Measurements from ENCODE around the gene TRIM7. TPM values are rescaled to one million over a fixed set of nuclear protein-coding genes. Genes with fewer than 3 reads are reported as not detected.

TRIM7 gene
- total RNA-seq = 0.78 TPM

DNA sequence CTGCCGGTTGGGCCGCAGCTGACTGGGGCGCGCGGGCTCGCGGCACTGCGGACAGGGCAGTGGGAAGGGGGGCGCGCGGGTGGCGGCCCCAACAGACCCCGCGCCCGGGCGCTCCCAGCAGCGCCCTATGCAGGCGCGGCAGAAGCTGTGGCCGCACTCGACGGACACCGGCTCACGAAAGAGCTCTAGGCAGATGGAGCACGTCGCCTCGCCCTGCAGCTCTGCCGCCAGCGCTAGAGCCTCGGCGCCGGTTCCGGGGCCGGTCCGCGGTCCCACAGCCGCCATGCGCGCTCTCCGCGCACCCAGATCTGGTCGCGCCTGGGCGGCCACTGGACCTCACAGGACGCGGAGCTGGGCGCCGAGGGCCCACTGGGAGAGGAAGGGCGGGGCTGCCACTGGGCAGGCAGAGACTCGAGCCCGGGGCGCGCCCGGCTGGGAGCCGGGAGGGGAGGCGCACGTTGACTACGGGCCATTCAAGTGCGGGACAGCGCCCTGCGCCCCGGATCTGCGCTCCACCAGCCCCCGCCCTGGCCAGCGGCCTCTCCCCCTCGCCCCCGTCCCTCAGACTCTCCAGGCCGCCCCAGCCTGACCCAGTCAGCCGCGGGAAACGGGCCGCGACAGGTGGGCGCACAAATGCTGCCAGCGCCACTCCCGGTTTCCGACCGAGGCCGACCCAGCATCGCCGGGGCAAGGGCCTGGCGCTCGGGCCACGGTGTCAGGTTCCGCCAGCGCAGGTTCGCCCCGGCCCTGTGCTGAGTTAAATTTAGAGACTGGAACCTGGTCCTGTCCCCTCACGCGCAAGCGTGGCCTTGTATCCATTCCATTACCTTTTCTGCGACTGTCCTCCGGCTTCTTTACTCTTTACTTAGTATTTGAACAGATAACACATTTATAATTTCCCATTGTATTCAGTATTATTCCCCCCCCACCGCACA, at the start of gene TRIM7:
TRIM7 (minus strand) TSS at position 371 of the 935 bp plus-strand sequence; CDS start at position 285, 86 bp downstream.
- DNase-seq = no peak

DNA sequence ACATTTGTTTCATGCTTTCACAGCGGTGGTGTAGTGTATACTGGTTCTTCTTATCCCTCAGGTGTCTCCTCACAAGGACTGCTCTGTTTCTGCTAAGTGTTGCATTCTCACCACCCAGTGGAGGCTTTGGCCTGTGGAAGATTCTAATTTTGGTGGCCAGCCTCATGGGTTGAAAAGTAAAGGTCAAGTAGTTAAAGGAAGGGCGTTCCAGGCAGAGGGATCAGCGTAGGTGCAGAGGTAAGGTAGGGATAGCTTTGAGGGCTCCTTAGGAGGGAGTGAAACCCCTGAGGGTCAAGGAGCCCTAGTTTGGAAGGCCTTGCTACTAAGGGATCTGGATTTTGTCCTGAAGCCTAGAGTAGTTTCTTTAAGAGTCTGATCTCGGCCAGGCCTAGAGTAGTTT, 43.3 kb upstream of the TRIM7 start:
- no peak for DNase-seq

DNA sequence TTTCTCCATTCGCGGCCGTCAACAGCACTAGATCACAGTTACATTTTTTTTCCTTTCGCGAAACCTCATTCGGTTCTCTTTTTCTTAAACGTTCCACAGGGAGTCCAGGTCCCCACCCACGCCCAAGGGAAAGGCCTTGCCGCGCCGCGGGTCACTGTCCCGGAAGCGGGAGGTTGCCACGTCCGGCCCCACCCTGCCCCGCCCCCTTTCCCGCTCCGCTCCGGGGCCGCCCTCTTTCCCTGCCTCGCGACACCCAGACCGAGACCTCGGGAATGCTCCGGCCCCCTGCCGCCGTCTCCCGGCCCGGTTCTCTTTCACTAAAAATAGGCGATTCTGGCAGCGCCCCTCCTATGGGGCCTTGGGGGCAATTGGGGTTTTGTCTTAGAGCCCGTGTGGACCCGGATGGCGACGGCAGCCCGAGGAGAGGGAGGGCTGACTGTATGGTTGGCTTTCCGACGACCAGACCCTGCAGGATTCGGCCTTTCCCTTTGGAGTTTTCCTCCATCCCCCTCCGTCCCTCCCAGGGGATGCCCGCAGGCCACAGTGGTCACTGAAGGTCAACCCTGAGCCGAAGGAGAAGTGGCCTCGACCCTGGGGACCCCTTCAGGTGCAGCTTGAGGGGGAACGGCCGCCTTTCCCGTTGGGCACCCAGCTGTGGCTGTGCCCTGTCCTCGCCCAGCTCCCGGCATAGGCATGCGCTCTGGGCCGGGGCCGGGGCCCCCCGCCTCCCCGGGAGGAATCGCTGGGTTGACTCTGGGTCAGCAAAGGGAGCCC, 41.5 kb upstream of the TRIM7 start:
- no peak for DNase-seq

DNA sequence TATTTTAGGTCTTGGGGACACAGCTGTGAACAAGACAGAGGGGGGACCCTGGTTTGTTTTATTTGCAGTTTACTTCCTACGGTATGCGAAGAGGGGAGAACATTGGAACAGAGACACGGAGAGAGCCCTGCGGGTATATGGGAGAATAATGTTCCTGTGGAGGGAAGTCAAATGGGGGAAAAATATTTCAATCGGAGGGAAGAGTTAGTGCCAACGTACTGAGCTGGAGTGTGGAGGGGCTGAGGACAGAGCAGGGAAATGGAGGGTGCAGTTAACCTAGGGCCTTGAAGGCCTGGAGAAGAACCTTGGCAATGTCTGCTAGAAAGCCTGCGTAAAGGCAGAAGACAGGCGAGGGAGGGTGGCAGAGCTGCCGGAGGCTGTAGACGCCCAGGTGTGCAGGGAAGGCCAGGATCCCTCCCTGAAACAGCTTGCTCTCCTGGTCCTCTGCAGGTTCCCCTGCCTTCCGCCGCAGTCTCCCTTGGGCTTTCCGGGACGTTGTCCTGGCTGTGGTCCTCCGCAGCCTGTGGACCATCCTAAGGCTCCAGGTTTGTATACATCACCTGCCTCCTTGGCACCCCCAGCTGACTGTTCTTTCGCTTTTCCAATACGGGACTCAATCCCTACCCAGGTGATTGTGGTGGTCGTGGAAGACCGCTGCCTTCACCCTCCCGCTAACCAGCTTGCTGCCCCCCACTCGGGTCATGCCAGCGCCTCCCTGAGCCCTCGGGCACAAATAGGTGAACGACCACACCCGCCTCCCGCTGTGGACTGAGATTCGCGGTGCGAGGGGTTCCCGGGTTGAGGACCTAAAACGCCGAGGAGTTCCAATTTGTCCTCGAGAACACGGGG, 40.7 kb upstream of the TRIM7 start:
- DNase-seq = no peak

DNA sequence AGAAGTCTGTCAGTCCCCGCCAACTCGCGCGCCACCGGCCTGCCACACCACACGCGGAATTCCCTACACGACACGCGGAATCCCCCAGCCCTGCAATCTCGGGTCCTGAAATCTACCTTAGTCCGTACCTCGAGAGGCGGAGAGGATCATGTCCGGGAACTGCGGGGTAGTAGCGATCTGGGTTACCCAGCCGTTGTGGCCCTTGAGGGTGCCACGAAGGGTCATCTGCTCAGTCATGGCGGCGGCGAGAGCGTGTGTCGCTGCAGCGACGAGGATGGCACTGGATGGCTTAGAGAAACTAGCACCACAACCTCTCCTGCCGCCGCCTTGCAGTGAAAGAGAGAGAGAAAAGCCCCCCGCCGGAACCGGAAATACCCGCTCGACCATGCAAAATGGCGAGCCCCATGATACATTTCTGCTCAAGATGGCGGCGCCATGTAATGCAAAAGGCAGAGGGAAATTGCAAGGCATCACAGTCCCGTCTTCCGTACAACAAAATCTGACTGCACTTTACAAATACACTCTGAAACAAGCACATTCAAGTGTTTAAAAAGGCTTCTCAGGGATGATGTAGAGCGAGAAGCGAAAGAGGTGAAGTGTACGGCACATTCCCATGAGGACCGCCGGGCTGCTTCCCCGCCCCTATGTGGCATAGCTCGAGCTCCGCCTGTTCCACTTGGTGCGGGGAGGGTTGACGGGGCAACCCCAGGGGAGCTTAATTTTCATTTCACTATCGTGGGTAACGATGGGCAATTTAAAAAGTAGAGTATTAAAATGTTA, 38.8 kb upstream of the TRIM7 start, which contains the start of gene RACK1:
RACK1 (minus strand) TSS at position 343 of the 780 bp plus-strand sequence; CDS start at position 237, 106 bp downstream.
- DNase-seq = no peak

DNA sequence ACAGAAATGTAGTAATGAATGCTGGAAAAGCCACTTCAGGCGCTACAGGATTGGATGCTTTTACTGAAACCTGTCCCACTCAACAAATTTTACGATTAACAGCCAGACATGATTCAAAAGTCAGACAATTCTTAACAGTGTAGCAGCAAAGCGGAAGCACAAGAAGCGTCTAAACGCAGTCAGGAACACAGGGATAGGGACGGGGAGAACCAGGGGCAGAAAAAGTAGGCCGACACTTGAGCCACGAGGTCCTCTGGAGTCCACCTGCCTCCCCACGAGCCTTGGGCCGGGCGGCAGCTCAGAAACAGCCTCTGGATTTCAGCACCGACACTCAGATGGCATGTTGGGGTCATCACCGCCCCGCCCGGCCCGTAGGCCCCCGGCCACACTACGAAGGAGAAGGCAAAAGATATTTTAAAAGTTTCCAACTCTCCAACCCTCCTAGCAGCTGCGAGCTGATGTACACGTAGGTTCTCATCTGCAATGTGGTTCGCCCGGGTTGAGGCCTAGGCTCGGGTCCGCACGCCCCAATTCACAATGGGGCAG, 38.1 kb upstream of the TRIM7 start:
- no peak for DNase-seq

DNA sequence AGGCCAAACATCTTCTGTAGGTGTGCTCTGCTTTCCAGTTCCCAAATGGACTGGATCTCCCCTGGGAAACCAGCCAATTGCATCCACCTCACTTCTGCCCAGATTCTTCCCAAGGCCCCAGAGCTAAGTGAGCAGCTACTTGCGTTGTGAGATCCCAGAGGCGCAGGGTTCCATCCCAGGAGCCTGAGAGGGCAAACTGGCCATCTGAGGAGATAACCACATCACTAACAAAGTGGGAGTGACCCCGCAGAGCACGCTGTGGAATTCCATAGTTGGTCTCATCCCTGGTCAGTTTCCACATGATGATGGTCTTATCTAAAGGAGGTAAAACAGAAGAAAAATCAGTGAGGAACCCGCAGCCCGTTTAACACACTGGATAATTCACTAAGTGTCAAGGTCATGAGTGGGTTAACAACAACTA, 37.0 kb upstream of the TRIM7 start:
- DNase-seq = no peak

DNA sequence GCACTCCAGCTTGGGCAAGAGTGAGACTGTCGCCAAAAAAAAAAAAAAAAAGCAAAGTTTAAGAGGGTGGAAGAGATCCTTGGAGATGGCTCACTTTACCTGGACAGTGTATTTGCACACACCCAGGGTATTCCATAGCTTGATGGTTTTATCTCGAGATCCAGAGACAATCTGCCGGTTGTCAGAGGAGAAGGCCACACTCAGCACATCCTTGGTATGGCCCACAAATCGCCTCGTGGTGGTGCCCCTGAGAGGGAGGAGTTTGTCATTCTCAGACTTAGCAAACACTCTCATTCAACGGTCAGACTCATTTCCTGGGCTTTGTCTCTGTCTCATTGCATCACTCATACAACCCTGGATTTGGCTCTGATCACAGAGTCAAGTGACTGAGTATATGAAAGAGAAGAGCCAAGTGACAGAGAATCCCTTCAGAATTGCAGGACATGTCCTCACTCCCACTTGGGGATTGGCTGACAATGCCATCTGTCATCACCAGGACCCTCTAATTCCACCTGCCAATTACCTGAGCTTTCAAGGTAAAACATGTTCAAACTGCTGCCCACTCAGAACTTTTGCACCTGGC, 36.5 kb upstream of the TRIM7 start:
- DNase-seq = no peak

DNA sequence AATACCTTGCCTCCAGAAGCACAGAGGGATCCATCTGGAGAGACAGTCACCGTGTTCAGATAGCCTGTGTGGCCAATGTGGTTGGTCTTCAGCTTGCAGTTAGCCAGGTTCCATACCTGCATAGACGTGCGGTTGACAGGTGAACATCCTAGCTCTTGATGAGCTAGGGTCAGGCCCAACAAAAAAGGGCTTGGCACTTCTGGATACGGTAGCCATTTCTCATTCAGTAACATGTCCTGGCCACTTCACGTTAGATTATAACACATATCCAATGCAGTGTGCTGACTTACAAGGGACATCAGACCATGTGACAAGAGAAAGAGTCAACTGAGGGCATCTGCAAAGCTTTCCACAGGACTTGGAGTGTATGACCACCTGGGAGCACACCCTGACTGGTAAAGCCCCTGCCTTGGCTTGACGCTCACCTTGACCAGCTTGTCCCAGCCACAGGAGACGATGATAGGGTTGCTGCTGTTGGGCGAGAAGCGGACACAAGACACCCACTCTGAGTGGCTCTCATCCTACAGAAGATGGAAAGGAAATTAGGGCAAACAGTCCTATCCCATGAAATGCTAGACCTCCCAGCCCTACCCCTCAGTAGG, 34.2 kb upstream of the TRIM7 start:
- DNase-seq = no peak

DNA sequence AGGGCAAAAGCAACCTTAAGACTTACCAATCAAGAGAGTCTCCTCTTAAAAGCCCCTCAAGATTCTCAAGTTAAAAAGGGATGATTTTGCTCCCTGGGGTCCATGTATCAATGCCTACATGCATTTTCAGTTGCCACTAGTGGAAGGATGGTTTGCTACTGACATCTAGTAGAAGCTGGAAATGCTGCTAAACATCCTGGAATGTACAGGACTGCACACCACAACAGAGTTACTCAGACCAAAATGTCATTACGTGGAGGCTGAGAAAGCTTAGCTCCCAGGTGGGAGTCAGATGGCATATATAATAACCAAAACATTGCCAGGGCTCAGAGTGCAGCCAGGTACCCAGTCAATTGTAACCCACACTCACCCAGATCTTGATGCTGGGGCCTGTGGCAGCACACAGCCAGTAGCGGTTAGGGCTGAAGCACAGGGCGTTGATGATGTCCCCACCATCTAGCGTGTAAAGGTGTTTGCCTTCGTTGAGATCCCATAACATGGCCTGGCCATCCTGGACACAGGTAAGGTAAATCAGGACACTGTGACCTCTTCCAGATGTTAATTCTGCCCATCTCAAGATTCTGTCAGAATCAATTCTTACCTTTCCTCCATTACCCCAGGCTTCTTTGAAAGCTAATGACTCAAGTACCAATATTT, 32.9 kb upstream of the TRIM7 start:
- no peak for DNase-seq

DNA sequence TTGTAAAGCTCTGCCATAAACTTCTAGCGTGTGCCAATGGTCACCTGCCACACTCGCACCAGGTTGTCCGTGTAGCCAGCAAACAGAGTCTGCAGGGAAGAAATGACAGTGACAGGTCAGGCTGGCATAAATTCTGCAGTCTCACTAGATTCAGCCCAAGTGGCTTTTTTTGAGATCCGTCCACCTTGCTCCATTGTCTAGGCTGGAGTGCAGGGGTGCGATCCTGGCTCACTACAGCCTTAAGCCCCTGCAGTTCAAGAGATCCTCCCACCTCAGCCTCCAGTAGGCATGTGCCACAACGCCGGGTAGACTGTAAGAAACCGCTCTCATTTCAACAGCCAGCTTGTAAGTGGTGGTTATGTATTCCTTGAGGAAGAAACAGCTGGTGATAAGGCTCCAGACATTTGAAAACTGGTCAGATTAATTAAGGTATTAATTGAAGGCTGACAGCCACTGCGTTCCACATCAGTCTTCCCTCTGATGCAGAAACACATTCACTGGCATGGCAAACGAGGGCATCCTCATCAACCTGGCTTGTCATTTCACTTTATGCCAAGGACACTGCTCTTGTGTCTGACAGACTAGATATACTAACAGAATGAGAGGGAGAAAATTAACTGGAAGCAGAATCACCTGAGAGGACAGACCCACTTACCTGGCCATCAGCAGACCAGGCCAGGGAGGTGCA, 32.1 kb upstream of the TRIM7 start:
- no peak for DNase-seq

DNA sequence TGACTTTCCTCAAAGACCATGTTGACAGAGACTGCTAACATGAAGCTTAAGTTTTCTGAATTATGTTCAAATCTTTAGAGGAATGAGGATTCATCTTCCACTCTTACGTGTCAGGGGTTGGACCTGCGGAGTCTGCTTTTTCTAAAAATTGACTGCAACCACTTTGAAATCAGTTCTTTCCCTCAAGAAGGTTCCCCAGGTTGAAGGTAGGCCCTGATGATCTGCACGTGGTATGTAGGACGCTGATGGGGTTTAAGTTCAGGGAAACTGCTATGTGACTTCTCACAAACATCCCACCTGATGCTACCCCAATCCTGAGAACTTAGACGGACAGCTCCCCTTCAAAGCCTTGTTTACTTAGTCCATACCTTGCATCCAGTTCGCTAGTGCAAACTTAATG, 31.5 kb upstream of the TRIM7 start:
- no peak for DNase-seq

DNA sequence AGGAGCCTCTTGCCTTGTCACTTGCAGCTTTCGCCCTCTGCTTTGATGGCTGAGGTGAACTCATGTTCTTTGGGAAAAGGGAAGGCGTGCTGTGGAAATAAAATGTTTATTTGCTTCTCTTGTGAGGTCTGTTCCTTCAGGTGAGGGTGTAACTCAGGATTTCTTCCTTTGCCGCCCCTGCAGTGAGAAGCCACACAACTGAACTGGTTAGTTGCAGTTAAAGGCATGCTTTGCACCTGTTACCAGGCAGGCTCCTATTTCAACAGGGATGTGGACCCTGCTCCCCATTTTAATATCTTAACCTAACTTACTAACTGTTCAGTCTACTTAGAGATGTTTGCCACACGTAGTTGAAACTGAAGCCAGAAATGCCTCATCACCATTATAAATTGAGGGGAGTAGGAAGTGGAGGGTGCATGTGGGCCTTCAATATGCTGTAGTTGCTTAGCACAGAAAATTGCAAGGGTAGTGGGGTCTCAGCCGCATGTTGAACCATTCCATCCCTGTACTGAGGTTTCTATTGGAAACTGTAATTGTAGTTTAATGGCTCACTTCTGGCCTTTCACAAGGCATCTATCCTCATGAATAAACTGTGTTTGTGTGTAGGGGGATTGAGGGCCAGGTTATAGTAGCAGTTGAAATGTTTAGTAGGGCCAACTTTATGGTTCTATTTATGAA, 30.8 kb upstream of the TRIM7 start:
- DNase-seq = no peak

DNA sequence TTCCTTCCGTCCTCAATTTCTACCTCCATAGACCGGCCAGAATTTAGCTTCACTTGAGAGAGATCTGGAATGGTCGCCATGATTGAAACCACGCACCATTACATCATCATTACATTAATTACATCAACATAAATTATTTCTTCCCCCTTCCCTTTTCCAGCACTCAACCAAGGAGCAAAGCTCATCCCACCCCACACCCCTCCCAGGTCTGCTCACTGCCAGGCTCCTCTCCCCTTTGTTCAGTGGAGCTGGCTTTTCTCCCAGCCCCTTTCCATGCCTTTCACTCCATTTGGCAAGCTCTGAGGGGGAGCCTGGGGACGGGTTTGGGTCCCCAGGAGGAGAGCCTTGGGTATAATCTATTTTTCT, 30.3 kb upstream of the TRIM7 start:
- DNase-seq = no peak

DNA sequence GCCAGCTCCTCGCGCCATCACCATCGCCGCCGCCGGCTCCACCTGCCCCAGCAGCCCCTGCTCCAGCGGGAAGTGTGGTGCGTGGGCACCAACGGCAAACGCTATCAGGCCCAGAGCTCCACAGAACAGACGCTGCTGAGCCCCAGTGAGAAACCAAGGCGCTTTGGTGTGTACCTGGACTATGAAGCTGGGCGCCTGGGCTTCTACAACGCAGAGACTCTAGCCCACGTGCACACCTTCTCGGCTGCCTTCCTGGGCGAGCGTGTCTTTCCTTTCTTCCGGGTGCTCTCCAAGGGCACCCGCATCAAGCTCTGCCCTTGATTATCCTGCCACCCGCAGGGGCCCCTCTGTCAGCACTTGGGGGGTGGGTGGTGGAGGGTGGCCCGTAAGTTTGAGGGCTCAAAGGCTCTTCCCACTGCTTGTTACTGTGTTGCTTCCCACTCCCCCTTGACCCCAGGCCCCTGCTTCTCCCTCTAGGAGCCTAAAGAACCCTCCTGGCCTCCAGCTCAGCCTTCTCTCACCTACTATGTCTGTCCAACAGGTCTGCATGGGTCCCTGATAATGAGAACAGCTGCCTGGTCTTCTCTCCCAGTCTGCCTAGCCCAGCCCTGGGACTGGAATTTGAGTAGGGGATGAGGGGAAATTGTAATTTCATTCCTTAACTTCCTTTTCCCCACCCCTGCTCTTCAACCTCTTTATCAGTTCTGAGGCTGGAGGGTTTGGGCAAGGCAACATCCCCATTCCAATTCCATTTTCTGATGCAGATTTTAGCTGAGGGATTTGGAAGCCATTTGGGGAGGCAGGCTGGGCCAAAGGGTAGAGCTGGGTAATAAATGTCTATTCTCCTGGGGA, 29.7 kb upstream of the TRIM7 start:
- DNase-seq = no peak

DNA sequence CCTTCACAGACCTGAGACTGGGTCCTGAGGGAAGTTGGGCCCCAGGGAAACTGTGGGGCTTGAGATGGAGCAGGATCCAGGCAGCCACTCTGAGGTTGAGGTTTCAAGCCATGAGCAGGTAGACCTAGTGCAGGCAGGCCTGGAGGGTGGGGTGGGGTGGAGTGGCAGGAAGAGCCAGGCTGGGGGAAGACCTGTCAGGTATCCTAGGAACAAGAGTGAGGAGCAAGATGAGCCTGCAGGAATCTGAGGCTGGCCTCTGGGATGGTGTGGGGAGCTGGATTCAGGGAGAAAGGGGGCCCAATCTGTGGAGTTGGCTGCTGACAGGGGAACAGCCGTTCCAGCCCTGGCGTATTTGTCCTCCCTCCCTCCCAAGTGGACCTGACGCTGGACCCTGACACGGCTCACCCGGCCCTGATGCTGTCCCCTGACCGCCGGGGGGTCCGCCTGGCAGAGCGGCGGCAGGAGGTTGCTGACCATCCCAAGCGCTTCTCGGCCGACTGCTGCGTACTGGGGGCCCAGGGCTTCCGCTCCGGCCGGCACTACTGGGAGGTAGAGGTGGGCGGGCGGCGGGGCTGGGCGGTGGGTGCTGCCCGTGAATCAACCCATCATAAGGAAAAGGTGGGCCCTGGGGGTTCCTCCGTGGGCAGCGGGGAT, 28.9 kb upstream of the TRIM7 start:
- DNase-seq = no peak

Measured in occipital lobe (tissue), 2 donors.